ENCODE results near the gene PVALEF. TPM values are rescaled to one million over a fixed set of nuclear protein-coding genes. Genes with fewer than 3 reads are reported as not detected.

Gene PVALEF
- total RNA-seq, 1 experiment from 2014 or later = not detected

GRCh38 chr17:81191116-81191515 is 25.8 kb downstream of the PVALEF start:
- H2BK12ac ChIP-seq (ENCODE audit: insufficient read length, low read depth, low read length) = no peak overlapping the region
- DNase-seq = no peak
- no peak overlapping the region for H4K5ac ChIP-seq (ENCODE audit: insufficient read length, low read depth, low read length)
- H3T11ph ChIP-seq (ENCODE audit: low read length) = no peak overlapping the region
- Mint-ChIP-seq H3K9me3 (no peaks in the 10 kb centered on the region), H3K4me1 (no peaks in the 10 kb centered on the region), H3K27ac (no peak overlapping the region), H3K4me3 (no peak overlapping the region), H3K27me3 (ENCODE audit: low read depth) (no peaks in the 10 kb centered on the region), H3K36me3 (ENCODE audit: insufficient read depth in 1 of 3, low read depth in 3 of 3) (peaks cover 0 to 10% (median 6%) of the 10 kb centered on the region in 3 experiments; a peak in 5 of 7 replicates)
- no peak overlapping the region for H3K18ac ChIP-seq (ENCODE audit: insufficient read length, low read depth, low read length)
- H4K91ac ChIP-seq (ENCODE audit: insufficient read length, low read depth, low read length) = no peak overlapping the region
- no peak overlapping the region for H2BK20ac ChIP-seq (ENCODE audit: low read depth, low read length, poor library complexity, severe bottlenecking)
- H3K4me1 ChIP-seq (ENCODE audit: insufficient read depth, low read length) = no peaks in the 10 kb centered on the region
- H3K27me3 ChIP-seq (ENCODE audit: insufficient read depth, low read length) = no peaks in the 10 kb centered on the region
- H3K79me2 ChIP-seq (ENCODE audit: insufficient read depth, low read length) = no peaks in the 10 kb centered on the region
- H3K56ac ChIP-seq (ENCODE audit: insufficient read length, low read depth, low read length) = no peak overlapping the region
- H2BK120ac ChIP-seq (ENCODE audit: low read depth, low read length, poor library complexity, severe bottlenecking) = no peak overlapping the region
- no peaks in the 10 kb centered on the region for H3K9me3 ChIP-seq (ENCODE audit: control insufficient read depth, low read depth, low read length)
- no CpG with 5 or more reads among the region's 20 CpGs for WGBS (ENCODE audit: extremely low coverage, insufficient read length, low lambda C conversion rate)
- no peak overlapping the region for H3K27ac ChIP-seq (ENCODE audit: insufficient read length, low read depth, low read length)
- H2BK5ac ChIP-seq (ENCODE audit: insufficient read length, low read length) = no peak overlapping the region
- no peak overlapping the region for H3K23ac ChIP-seq (ENCODE audit: insufficient read length, low read depth, low read length)
- H4K20me1 ChIP-seq (ENCODE audit: control insufficient read depth, insufficient read depth, insufficient read length) = no peaks in the 10 kb centered on the region
- H3K4me2 ChIP-seq (ENCODE audit: insufficient read depth, insufficient read length, low read length) = no peak overlapping the region
- H3K9ac ChIP-seq (ENCODE audit: extremely low read depth, insufficient read length, low read length) = no peak overlapping the region
- H2BK15ac ChIP-seq (ENCODE audit: low read depth, low read length) = no peak overlapping the region
- H3K14ac ChIP-seq (ENCODE audit: insufficient read depth, low read length) = no peak overlapping the region
- no peaks in the 10 kb centered on the region for H3K23me2 ChIP-seq (ENCODE audit: insufficient read length, low read depth, low read length, poor library complexity, severe bottlenecking)
- no peak overlapping the region for H2AFZ ChIP-seq (ENCODE audit: low read length)
- TF ChIP-seq, protein P1, sequence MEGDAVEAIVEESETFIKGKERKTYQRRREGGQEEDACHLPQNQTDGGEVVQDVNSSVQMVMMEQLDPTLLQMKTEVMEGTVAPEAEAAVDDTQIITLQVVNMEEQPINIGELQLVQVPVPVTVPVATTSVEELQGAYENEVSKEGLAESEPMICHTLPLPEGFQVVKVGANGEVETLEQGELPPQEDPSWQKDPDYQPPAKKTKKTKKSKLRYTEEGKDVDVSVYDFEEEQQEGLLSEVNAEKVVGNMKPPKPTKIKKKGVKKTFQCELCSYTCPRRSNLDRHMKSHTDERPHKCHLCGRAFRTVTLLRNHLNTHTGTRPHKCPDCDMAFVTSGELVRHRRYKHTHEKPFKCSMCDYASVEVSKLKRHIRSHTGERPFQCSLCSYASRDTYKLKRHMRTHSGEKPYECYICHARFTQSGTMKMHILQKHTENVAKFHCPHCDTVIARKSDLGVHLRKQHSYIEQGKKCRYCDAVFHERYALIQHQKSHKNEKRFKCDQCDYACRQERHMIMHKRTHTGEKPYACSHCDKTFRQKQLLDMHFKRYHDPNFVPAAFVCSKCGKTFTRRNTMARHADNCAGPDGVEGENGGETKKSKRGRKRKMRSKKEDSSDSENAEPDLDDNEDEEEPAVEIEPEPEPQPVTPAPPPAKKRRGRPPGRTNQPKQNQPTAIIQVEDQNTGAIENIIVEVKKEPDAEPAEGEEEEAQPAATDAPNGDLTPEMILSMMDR (conservative IDR thresholded peaks at IDR 0.05) = no peak
- H3K4ac ChIP-seq (ENCODE audit: low read depth, low read length) = no peak overlapping the region
- no peaks in the 10 kb centered on the region for H3K79me1 ChIP-seq (ENCODE audit: insufficient read depth, low read depth, low read length, poor library complexity, severe bottlenecking)
- H2AK5ac ChIP-seq (ENCODE audit: insufficient read length, low read length) = no peak overlapping the region
- H4K8ac ChIP-seq (replicated peaks; ENCODE audit: insufficient read length, low read depth, low read length) = no peak overlapping the region

Measured in H9 (cell line).